Loucy (cell line): ENCODE results near the gene SMTNL2.

Experiments
- CTCF ChIP-seq: fragments of 200-600 bp; sonication (generic); conservative IDR thresholded peaks from 2 replicates; pipeline ENCODE4 v1.5.1; 2014; ENCODE audit warnings: mild to moderate bottlenecking, antibody characterized with exemption, low read length
- EZH2phosphoT487 ChIP-seq: fragments of 200-600 bp; IDR thresholded peaks from 2 replicates; pipeline ENCODE4 v1.6.1; 2018; ENCODE audit warnings: antibody characterized with exemption, mild to moderate bottlenecking, moderate library complexity, borderline replicate concordance

DNA sequence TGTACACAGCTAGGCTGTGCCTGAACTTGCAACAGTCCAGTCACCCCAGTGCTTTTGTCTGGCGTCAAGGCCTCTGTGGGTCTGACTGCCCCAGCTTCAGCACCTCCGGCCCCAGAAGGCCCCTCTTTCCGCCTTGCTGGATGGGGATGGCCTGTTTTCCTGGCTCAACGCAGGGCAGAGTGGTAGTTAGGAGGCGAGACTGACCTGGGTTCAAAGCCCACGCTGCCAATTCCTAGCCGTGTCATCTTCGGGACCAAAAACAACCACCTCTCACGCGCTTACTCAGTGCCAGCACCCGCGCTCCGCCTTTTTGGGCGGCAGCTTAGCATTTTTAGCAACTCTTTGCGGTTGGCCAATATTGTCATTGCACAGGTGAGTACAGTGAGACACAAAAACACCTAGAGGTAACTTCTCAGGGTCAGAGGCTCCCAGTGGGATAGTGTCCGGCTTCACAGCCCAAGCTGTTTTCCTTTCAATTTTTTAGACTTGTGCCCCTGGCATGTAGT, 33.7 kb upstream of the SMTNL2 start:
- no peak for TF ChIP-seq CTCF
- no peak for TF ChIP-seq EZH2phosphoT487
